ENCODE results near the gene PPP1R9A.

The PPP1R9A gene

DNA sequence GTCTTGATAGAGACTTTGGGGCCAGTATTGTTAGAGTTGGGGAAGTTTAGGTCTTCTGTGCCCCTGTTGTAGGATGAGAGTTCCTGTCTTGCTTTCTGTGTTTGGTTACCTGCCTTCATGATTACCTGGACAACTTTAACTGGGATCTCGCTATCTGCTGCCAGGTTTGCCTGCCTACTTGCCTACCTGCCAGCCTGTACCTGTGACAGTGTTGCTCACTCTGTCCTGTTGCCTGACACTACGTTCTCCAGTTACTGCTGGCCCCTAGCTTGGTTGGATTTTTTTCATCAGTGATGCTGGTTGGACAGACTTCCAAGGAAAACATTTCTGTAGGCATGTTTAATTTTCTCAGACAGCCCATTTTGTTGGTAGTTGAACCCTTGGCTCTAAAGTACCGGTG lies 48.4 kb downstream of the PPP1R9A start:
- Histone ChIP-seq H3K36me3 (ENCODE audit: insufficient read depth, low read length) (no peaks in the 10 kb centered on the region), H3K4me1 (ENCODE audit: insufficient read depth, low read length) (no peaks in the 10 kb centered on the region), H3K27me3 (ENCODE audit: control insufficient read depth in 1 of 2, insufficient read depth in 2 of 2, low read length in 2 of 2) (no peaks in the 10 kb centered on the region), H3K27ac (ENCODE audit: low read depth, low read length) (no peak overlapping the region), H3K9me3 (ENCODE audit: low read length) (no peaks in the 10 kb centered on the region), H3K4me3 (ENCODE audit: low read depth in 1 of 2, low read length in 2 of 2) (no peak overlapping the region), H3K9ac (ENCODE audit: low read length) (no peak overlapping the region)

DNA sequence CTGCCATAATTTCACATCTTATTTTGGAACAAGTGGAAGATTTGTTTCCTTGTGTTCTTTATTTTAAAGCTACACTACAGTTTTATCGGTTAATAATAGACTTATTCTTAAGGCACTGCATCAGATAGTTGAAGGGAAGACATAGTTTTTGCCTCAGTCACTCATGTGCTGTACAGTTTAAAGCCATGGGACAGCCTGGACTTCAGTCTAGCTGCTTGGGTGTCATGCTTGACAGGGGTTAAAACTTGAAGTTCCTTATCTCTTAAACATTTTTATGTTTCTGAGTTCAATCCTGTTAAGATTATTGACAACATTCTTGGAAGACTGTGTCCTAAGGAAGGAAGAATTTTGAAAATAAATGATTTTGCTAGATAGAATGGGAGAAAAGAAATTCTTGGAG lies 49.7 kb downstream of the PPP1R9A start:
- no peaks in the 10 kb centered on the region for H3K27me3 ChIP-seq (ENCODE audit: control insufficient read depth in 1 of 2, insufficient read depth in 2 of 2, low read length in 2 of 2)
- no peak overlapping the region for H3K4me3 ChIP-seq (ENCODE audit: low read depth in 1 of 2, low read length in 2 of 2)
- no peaks in the 10 kb centered on the region for H3K4me1 ChIP-seq (ENCODE audit: insufficient read depth, low read length)
- H3K9ac ChIP-seq (ENCODE audit: low read length) = no peak overlapping the region
- no peak overlapping the region for H3K27ac ChIP-seq (ENCODE audit: low read depth, low read length)
- H3K9me3 ChIP-seq (ENCODE audit: low read length) = no peaks in the 10 kb centered on the region
- no peaks in the 10 kb centered on the region for H3K36me3 ChIP-seq (ENCODE audit: insufficient read depth, low read length)

DNA sequence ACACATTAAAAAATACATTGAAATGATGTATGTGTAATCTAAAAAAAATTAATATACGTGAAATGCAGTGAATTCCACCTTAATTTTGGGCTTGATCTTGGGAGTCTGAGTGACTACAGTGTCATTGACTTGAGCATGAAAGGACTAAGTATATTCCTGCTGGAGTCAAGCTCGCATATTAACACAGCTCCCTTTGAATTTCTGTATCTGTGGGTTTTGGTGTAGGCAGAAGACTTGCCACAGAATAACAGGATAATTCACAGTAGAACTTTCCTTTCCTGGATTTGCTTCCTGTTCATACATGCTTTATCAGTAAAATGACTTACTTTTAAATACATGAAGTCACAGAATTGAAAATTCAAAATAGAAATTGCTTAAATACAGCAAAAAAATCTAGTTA lies 55.3 kb downstream of the PPP1R9A start:
- Histone ChIP-seq H3K9me3 (ENCODE audit: low read length) (no peaks in the 10 kb centered on the region), H3K4me3 (ENCODE audit: low read depth in 1 of 2, low read length in 2 of 2) (no peak overlapping the region), H3K27ac (ENCODE audit: low read depth, low read length) (no peak overlapping the region), H3K4me1 (ENCODE audit: insufficient read depth, low read length) (no peaks in the 10 kb centered on the region), H3K36me3 (ENCODE audit: insufficient read depth, low read length) (no peaks in the 10 kb centered on the region), H3K27me3 (ENCODE audit: control insufficient read depth in 1 of 2, insufficient read depth in 2 of 2, low read length in 2 of 2) (no peaks in the 10 kb centered on the region), H3K9ac (ENCODE audit: low read length) (no peak overlapping the region)

- Histone ChIP-seq H3K4me1 (ENCODE audit: insufficient read depth, low read length) (peaks cover 26% of the 10 kb centered on the region), H3K4me3 (ENCODE audit: low read depth in 1 of 2, low read length in 2 of 2) (no peak overlapping the region), H3K27me3 (ENCODE audit: control insufficient read depth in 1 of 2, insufficient read depth in 2 of 2, low read length in 2 of 2) (no peaks in the 10 kb centered on the region), H3K27ac (ENCODE audit: low read depth, low read length) (no peak overlapping the region), H3K36me3 (ENCODE audit: insufficient read depth, low read length) (no peaks in the 10 kb centered on the region), H3K9ac (ENCODE audit: low read length) (no peak overlapping the region), H3K9me3 (ENCODE audit: low read length) (no peaks in the 10 kb centered on the region)
Observed at GRCh38 chr7:94969434-94970084, 62.2 kb downstream of the PPP1R9A start.

- Histone ChIP-seq H3K9me3 (ENCODE audit: low read length) (no peaks in the 10 kb centered on the region), H3K27ac (ENCODE audit: low read depth, low read length) (no peak overlapping the region), H3K4me1 (ENCODE audit: insufficient read depth, low read length) (peaks cover 32% of the 10 kb centered on the region), H3K36me3 (ENCODE audit: insufficient read depth, low read length) (no peaks in the 10 kb centered on the region), H3K27me3 (ENCODE audit: control insufficient read depth in 1 of 2, insufficient read depth in 2 of 2, low read length in 2 of 2) (no peaks in the 10 kb centered on the region), H3K4me3 (ENCODE audit: low read depth in 1 of 2, low read length in 2 of 2) (no peak overlapping the region), H3K9ac (ENCODE audit: low read length) (no peak overlapping the region)
Observed at GRCh38 chr7:94970085-94970576, 62.7 kb downstream of the PPP1R9A start.

GRCh38 chr7:94971051-94971867 lies 63.9 kb downstream of the PPP1R9A start:
- H3K9me3 ChIP-seq (ENCODE audit: low read length) = no peaks in the 10 kb centered on the region
- peaks cover 37% of the 10 kb centered on the region for H3K4me1 ChIP-seq (ENCODE audit: insufficient read depth, low read length)
- H3K4me3 ChIP-seq (ENCODE audit: low read depth in 1 of 2, low read length in 2 of 2) = no peak overlapping the region
- no peaks in the 10 kb centered on the region for H3K36me3 ChIP-seq (ENCODE audit: insufficient read depth, low read length)
- no peaks in the 10 kb centered on the region for H3K27me3 ChIP-seq (ENCODE audit: control insufficient read depth in 1 of 2, insufficient read depth in 2 of 2, low read length in 2 of 2)
- no peak overlapping the region for H3K27ac ChIP-seq (ENCODE audit: low read depth, low read length)
- no peak overlapping the region for H3K9ac ChIP-seq (ENCODE audit: low read length)

- no peaks in the 10 kb centered on the region for H3K27me3 ChIP-seq (ENCODE audit: control insufficient read depth in 1 of 2, insufficient read depth in 2 of 2, low read length in 2 of 2)
- H3K4me1 ChIP-seq (ENCODE audit: insufficient read depth, low read length) = peaks cover 37% of the 10 kb centered on the region
- H3K27ac ChIP-seq (ENCODE audit: low read depth, low read length) = no peak overlapping the region
- no peak overlapping the region for H3K4me3 ChIP-seq (ENCODE audit: low read depth in 1 of 2, low read length in 2 of 2)
- H3K9ac ChIP-seq (ENCODE audit: low read length) = no peak overlapping the region
- H3K9me3 ChIP-seq (ENCODE audit: low read length) = no peaks in the 10 kb centered on the region
- no peaks in the 10 kb centered on the region for H3K36me3 ChIP-seq (ENCODE audit: insufficient read depth, low read length)
Observed at GRCh38 chr7:94972296-94972695, 64.9 kb downstream of the PPP1R9A start.

- Histone ChIP-seq H3K4me3 (ENCODE audit: low read depth in 1 of 2, low read length in 2 of 2) (no peak overlapping the region), H3K4me1 (ENCODE audit: insufficient read depth, low read length) (peaks cover 37% of the 10 kb centered on the region), H3K27ac (ENCODE audit: low read depth, low read length) (no peak overlapping the region), H3K9ac (ENCODE audit: low read length) (no peak overlapping the region), H3K36me3 (ENCODE audit: insufficient read depth, low read length) (no peaks in the 10 kb centered on the region), H3K27me3 (ENCODE audit: control insufficient read depth in 1 of 2, insufficient read depth in 2 of 2, low read length in 2 of 2) (no peaks in the 10 kb centered on the region), H3K9me3 (ENCODE audit: low read length) (no peaks in the 10 kb centered on the region)
Observed at GRCh38 chr7:94973844-94974243, 66.5 kb downstream of the PPP1R9A start.

DNA sequence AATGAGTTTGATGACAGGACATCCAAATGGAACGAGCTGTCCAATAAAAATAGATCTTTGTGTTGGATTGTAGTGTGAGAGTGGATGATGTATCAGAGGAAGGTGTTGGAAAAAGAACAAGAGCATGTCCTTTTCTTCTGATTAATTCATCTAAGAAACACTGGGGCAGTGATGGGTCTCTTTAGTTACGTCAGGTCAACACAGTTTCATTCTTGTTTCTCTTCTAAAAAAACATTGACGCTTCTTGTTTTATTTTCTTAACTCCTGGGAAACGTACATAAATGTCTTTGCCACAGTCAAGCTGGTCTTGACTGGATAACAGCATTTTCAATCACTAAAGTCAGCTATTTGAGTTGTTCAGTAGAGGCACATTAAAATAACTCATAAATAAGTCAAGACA lies 67.0 kb downstream of the PPP1R9A start:
- Histone ChIP-seq H3K9me3 (ENCODE audit: low read length) (no peaks in the 10 kb centered on the region), H3K27ac (ENCODE audit: low read depth, low read length) (no peak overlapping the region), H3K9ac (ENCODE audit: low read length) (no peak overlapping the region), H3K4me3 (ENCODE audit: low read depth in 1 of 2, low read length in 2 of 2) (no peak overlapping the region), H3K4me1 (ENCODE audit: insufficient read depth, low read length) (peaks cover 37% of the 10 kb centered on the region), H3K36me3 (ENCODE audit: insufficient read depth, low read length) (no peaks in the 10 kb centered on the region), H3K27me3 (ENCODE audit: control insufficient read depth in 1 of 2, insufficient read depth in 2 of 2, low read length in 2 of 2) (no peaks in the 10 kb centered on the region)

DNA sequence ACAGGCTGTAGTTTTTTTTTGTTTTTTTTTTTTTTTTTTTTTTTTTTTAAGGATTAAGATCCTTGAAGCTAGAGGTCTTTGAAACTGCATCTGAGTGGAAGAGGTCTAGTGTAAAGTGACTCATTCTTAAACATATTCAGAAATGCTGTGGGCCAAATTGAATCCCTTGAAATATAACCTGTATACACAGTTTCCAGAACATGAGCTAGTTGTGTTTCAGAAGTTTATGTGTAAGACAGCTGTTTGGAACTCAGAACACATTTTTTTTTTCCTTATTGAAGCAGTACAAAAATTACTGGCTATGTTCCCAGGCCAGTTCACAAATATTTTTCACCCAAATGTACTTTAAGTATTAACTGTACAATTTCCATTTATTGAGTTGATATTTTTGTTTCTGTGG lies 67.9 kb downstream of the PPP1R9A start:
- Histone ChIP-seq H3K4me1 (ENCODE audit: insufficient read depth, low read length) (peaks cover 37% of the 10 kb centered on the region), H3K27me3 (ENCODE audit: control insufficient read depth in 1 of 2, insufficient read depth in 2 of 2, low read length in 2 of 2) (no peaks in the 10 kb centered on the region)

GRCh38 chr7:94980418-94981142 lies 73.2 kb downstream of the PPP1R9A start:
- Histone ChIP-seq H3K4me3 (ENCODE audit: low read depth in 1 of 2, low read length in 2 of 2) (no peak overlapping the region), H3K9me3 (ENCODE audit: low read length) (no peaks in the 10 kb centered on the region), H3K27ac (ENCODE audit: low read depth, low read length) (no peak overlapping the region), H3K9ac (ENCODE audit: low read length) (no peak overlapping the region), H3K36me3 (ENCODE audit: insufficient read depth, low read length) (no peaks in the 10 kb centered on the region), H3K27me3 (ENCODE audit: control insufficient read depth in 1 of 2, insufficient read depth in 2 of 2, low read length in 2 of 2) (no peaks in the 10 kb centered on the region), H3K4me1 (ENCODE audit: insufficient read depth, low read length) (peaks cover 3% of the 10 kb centered on the region)

More for the DNA sequence above, 67.9 kb downstream of the PPP1R9A start:
- Histone ChIP-seq H3K4me3 (ENCODE audit: low read depth in 1 of 2, low read length in 2 of 2) (no peak overlapping the region), H3K9ac (ENCODE audit: low read length) (no peak overlapping the region), H3K9me3 (ENCODE audit: low read length) (no peaks in the 10 kb centered on the region), H3K27ac (ENCODE audit: low read depth, low read length) (no peak overlapping the region), H3K36me3 (ENCODE audit: insufficient read depth, low read length) (no peaks in the 10 kb centered on the region)
